Measurements from ENCODE around the gene FOSL2.

Gene FOSL2

DNA sequence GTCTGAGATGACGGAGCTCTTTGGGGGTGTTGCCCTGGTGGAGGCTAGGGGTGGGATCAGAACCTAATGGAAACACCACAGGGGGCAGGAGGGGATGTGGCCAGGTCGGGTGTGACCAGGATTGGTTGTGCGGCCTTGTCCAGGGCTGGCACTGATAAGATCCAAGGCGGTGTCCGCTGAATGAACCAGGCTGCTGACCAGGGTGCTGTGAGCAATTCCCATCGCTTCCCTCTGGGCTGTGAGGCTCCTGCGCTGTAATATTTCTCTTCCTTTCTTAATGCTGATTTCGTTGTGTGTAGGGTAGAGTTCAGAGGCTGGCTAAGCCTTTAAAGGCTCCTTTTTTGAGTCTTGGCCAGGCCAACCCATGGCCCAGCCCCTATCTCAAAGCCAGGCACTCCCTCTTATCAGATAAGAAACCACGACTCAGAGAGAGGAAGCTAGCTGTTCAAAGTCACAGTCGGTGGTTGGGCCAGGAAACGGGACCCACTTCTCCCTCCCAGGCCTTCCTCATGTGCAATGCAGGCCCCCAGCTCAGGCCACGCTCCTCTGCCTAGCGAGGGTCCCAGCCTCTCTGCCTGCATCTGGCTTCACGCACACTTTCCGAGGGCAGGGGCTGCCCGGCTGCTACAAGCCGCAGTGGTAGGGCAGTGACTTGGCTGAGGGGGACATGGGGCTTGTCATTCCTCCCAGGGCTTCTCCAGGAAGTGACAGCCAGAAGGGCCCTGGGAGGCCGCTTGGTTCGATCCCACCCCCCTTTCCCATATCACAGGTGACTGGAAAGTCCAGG is 26.0 kb upstream of the FOSL2 start:
- TF ChIP-seq, protein P1, sequence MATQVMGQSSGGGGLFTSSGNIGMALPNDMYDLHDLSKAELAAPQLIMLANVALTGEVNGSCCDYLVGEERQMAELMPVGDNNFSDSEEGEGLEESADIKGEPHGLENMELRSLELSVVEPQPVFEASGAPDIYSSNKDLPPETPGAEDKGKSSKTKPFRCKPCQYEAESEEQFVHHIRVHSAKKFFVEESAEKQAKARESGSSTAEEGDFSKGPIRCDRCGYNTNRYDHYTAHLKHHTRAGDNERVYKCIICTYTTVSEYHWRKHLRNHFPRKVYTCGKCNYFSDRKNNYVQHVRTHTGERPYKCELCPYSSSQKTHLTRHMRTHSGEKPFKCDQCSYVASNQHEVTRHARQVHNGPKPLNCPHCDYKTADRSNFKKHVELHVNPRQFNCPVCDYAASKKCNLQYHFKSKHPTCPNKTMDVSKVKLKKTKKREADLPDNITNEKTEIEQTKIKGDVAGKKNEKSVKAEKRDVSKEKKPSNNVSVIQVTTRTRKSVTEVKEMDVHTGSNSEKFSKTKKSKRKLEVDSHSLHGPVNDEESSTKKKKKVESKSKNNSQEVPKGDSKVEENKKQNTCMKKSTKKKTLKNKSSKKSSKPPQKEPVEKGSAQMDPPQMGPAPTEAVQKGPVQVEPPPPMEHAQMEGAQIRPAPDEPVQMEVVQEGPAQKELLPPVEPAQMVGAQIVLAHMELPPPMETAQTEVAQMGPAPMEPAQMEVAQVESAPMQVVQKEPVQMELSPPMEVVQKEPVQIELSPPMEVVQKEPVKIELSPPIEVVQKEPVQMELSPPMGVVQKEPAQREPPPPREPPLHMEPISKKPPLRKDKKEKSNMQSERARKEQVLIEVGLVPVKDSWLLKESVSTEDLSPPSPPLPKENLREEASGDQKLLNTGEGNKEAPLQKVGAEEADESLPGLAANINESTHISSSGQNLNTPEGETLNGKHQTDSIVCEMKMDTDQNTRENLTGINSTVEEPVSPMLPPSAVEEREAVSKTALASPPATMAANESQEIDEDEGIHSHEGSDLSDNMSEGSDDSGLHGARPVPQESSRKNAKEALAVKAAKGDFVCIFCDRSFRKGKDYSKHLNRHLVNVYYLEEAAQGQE (tag by site-specific recombination; IDR thresholded peaks at IDR 0.05): peak; percentile 53; the same call in 1 of the 2 replicates
- TF ChIP-seq, protein P2, sequence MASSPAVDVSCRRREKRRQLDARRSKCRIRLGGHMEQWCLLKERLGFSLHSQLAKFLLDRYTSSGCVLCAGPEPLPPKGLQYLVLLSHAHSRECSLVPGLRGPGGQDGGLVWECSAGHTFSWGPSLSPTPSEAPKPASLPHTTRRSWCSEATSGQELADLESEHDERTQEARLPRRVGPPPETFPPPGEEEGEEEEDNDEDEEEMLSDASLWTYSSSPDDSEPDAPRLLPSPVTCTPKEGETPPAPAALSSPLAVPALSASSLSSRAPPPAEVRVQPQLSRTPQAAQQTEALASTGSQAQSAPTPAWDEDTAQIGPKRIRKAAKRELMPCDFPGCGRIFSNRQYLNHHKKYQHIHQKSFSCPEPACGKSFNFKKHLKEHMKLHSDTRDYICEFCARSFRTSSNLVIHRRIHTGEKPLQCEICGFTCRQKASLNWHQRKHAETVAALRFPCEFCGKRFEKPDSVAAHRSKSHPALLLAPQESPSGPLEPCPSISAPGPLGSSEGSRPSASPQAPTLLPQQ (tag by site-specific recombination; IDR thresholded peaks at IDR 0.05): peak; percentile 77
- TF ChIP-seq ZNF561 (tag by site-specific recombination; IDR thresholded peaks at IDR 0.05; ENCODE audit: borderline replicate concordance): no peak
- TF ChIP-seq, protein P3, sequence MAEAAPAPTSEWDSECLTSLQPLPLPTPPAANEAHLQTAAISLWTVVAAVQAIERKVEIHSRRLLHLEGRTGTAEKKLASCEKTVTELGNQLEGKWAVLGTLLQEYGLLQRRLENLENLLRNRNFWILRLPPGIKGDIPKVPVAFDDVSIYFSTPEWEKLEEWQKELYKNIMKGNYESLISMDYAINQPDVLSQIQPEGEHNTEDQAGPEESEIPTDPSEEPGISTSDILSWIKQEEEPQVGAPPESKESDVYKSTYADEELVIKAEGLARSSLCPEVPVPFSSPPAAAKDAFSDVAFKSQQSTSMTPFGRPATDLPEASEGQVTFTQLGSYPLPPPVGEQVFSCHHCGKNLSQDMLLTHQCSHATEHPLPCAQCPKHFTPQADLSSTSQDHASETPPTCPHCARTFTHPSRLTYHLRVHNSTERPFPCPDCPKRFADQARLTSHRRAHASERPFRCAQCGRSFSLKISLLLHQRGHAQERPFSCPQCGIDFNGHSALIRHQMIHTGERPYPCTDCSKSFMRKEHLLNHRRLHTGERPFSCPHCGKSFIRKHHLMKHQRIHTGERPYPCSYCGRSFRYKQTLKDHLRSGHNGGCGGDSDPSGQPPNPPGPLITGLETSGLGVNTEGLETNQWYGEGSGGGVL (tag by site-specific recombination; IDR thresholded peaks at IDR 0.05): no peak
- no peak for TF ChIP-seq ZNF776 (tag by site-specific recombination; IDR thresholded peaks at IDR 0.05; ENCODE audit: borderline replicate concordance)
- TF ChIP-seq ZNF510 (tag by site-specific recombination; IDR thresholded peaks at IDR 0.05; ENCODE audit: insufficient replicate concordance): no peak
- no peak for TF ChIP-seq SP3 (tag by site-specific recombination; IDR thresholded peaks at IDR 0.05)
- Histone ChIP-seq H3K4me1 (ENCODE audit: control insufficient read depth, insufficient read depth, low read length) (no peaks in the 10 kb centered on the region), H3K9me3 (ENCODE audit: control insufficient read depth, insufficient read depth, low read depth, low read length) (no peaks in the 10 kb centered on the region), H3K4me3 (ENCODE audit: low read depth, low read length) (no peak overlapping the region), H3K27ac (ENCODE audit: extremely low read depth, low read depth, low read length) (no peak overlapping the region), H3K36me3 (ENCODE audit: control insufficient read depth in 2 of 2, insufficient read depth in 1 of 2, low read length in 2 of 2) (no peaks in the 10 kb centered on the region)
- POLR2A ChIA-PET: interaction anchor here (0.6 to 1.6 kb wide), 2 partner anchors 9 to 26 kb away, joined by 3 to 4 read pairs; partner anchors contain the start of gene FOSL2
- CTCF ChIA-PET: interaction anchor here (1.2 kb wide), 1 partner anchor 30 kb away, joined by 3 read pairs; no protein-coding TSS in a partner anchor

DNA sequence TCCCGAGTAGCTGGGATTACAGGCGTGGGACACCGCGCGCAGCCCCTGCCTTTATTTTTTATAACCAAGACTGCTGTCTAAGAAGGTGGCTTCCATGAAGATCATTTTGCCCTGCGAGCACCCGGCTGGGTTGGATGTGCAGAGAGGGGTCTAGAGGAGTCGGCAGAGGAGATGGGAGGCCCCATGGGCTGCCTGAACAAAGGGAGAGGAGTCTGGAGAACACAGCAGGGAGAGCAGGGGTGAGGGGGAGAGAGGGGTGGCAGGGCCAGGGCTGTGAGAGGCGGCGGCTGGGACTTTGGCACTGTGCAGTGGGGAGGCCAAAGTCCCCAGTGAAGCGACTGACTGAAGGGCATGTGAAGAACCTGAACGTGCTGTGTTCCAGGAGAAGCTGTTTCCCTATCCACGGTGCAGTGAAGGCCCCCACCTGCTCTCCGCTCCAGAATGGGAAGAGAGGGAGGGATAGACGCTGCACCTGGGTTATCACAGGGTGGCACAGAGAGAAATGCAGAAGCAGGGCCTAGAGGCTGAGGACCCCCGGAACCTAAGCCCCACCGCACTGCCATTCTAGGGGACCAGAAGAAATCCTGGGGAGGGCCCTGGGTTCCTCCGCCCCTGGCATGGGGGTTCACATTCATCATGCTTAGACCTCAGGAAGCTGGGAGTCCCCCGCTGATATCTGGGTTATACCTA is 24.8 kb upstream of the FOSL2 start:
- TF ChIP-seq, protein P4, sequence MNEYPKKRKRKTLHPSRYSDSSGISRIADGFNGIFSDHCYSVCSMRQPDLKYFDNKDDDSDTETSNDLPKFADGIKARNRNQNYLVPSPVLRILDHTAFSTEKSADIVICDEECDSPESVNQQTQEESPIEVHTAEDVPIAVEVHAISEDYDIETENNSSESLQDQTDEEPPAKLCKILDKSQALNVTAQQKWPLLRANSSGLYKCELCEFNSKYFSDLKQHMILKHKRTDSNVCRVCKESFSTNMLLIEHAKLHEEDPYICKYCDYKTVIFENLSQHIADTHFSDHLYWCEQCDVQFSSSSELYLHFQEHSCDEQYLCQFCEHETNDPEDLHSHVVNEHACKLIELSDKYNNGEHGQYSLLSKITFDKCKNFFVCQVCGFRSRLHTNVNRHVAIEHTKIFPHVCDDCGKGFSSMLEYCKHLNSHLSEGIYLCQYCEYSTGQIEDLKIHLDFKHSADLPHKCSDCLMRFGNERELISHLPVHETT (tag by site-specific recombination; IDR thresholded peaks at IDR 0.05): no peak
- TF ChIP-seq KLF7 (tag by site-specific recombination; IDR thresholded peaks at IDR 0.05; ENCODE audit: borderline replicate concordance): no peak
- POLR2A ChIA-PET: interaction anchor here (1.6 kb wide), 1 partner anchor 25 kb away, joined by 3 read pairs; the partner anchor contains the start of gene FOSL2
- CTCF ChIA-PET: interaction anchor here (0.6 kb wide), 1 partner anchor 142 kb away, joined by 3 read pairs; no protein-coding TSS in a partner anchor

More for the DNA sequence above, 24.8 kb upstream of the FOSL2 start:
- no peak overlapping the region for H3K27ac ChIP-seq (ENCODE audit: extremely low read depth, low read depth, low read length)
- no peaks in the 10 kb centered on the region for H3K4me1 ChIP-seq (ENCODE audit: control insufficient read depth, insufficient read depth, low read length)
- no peaks in the 10 kb centered on the region for H3K9me3 ChIP-seq (ENCODE audit: control insufficient read depth, insufficient read depth, low read depth, low read length)
- H3K36me3 ChIP-seq (ENCODE audit: control insufficient read depth in 2 of 2, insufficient read depth in 1 of 2, low read length in 2 of 2): no peaks in the 10 kb centered on the region
- H3K4me3 ChIP-seq (ENCODE audit: low read depth, low read length): no peak overlapping the region

Measured in HEK293 (cell line).